ENCODE data around the gene ICAM2. TPM values are rescaled to one million over a fixed set of nuclear protein-coding genes. Genes with fewer than 3 reads are reported as not detected.

ICAM2 gene
- total RNA-seq, 1 donor from 2014 or later = 70.5 TPM

- no peaks in the 10 kb centered on the region for H3K4me1 ChIP-seq
- intact Hi-C loops (cut with DNase I) = no loop called here
- TF ChIP-seq CTCF (IDR thresholded peaks at IDR 0.05) = no peak
- no peak for ATAC-seq
- no peaks in the 10 kb centered on the region for H3K36me3 ChIP-seq
- H3K9me3 ChIP-seq = no peaks in the 10 kb centered on the region
- no peak for DNase-seq
- H3K27me3 ChIP-seq = no peaks in the 10 kb centered on the region
- H3K27ac ChIP-seq = no peak overlapping the region
- no peak overlapping the region for H3K4me3 ChIP-seq
These were observed 64.6 kb downstream of the ICAM2 start for GRCh38 chr17:63955791-63956190.

- ATAC-seq = no peak
- intact Hi-C loops (cut with DNase I) = no loop called here
- Histone ChIP-seq H3K4me1 (no peaks in the 10 kb centered on the region), H3K9me3 (no peaks in the 10 kb centered on the region), H3K4me3 (no peak overlapping the region), H3K27ac (no peak overlapping the region), H3K27me3 (no peaks in the 10 kb centered on the region), H3K36me3 (no peaks in the 10 kb centered on the region)
- TF ChIP-seq CTCF (IDR thresholded peaks at IDR 0.05) = no peak
- DNase-seq = no peak
These were observed 65.2 kb downstream of the ICAM2 start for GRCh38 chr17:63955232-63955631.

GRCh38 chr17:63954402-63955063, 65.9 kb downstream of the ICAM2 start:
- Histone ChIP-seq H3K27ac (no peak overlapping the region), H3K27me3 (no peaks in the 10 kb centered on the region), H3K36me3 (no peaks in the 10 kb centered on the region), H3K4me3 (no peak overlapping the region), H3K9me3 (no peaks in the 10 kb centered on the region), H3K4me1 (no peaks in the 10 kb centered on the region)
- no peak for ATAC-seq
- DNase-seq = no peak
- no peak for TF ChIP-seq CTCF (IDR thresholded peaks at IDR 0.05)
- intact Hi-C loops (cut with DNase I) = no loop called here

Other genes with a start within 250 kb of the ICAM2 start
- 91.4 TPM for gene CCDC47, start 247.0 kb downstream of the ICAM2 start, total RNA-seq
- gene DDX42, start 246.5 kb downstream of the ICAM2 start, total RNA-seq = 93.8 TPM
- 105 TPM for gene PSMC5, start 193.2 kb downstream of the ICAM2 start, total RNA-seq
- 39.4 TPM for gene FTSJ3, start 193.0 kb downstream of the ICAM2 start, total RNA-seq
- gene SMARCD2, start 177.9 kb downstream of the ICAM2 start, total RNA-seq = 74.6 TPM
- not detected for gene CSH2, start 147.0 kb downstream of the ICAM2 start, total RNA-seq
- gene GH2, start 138.7 kb downstream of the ICAM2 start, total RNA-seq = not detected
- gene CSH1, start 124.1 kb downstream of the ICAM2 start, total RNA-seq = not detected
- not detected for gene CSHL1, start 109.4 kb downstream of the ICAM2 start, total RNA-seq
- gene GH1, start 101.8 kb downstream of the ICAM2 start, total RNA-seq = not detected
- gene CD79B, start 88.3 kb downstream of the ICAM2 start, total RNA-seq = 4.7 TPM
- not detected for gene SCN4A, start 47.7 kb downstream of the ICAM2 start, total RNA-seq
- 0.43 TPM for gene PRR29, start 22.3 kb downstream of the ICAM2 start, total RNA-seq
- gene ERN1, start 109.5 kb upstream of the ICAM2 start, total RNA-seq = 52.6 TPM
- 50.6 TPM for gene TEX2, start 242.6 kb upstream of the ICAM2 start, total RNA-seq

All from upper lobe of right lung (tissue), 1 donor.